Umbilical cord (tissue), 2 donors: ENCODE results near the gene MIGA2. TPM values are rescaled to one million over a fixed set of nuclear protein-coding genes. Genes with fewer than 3 reads are reported as not detected.
"Not testable (repeated sequence)": the region's sequence is repeated elsewhere in the genome, so short reads cannot be mapped to it uniquely, and the experiment has no call there.

Source experiments
- DNase-seq: peaks from one replicate; pipeline ENCODE4 v3.0.0-alpha.2; 2015; ENCODE audit warnings: low spot score
- total RNA-seq: library from RNA; depleted of rRNA; stranded (reverse); fragments of >200 nt; gene quantifications from one replicate; pipeline ENCODE4 v1.2.3, GENCODE V29; 2014; ENCODE audit warnings: low replicate concordance; ENCODE audit not compliant: insufficient read depth

MIGA2 gene
- total RNA-seq, 1 donor from 2014 or later = 9.1 TPM

- DNase-seq = no peak
Observed at GRCh38 chr9:129011170-129011569, 25.3 kb upstream of the MIGA2 start.

GRCh38 chr9:129011761-129012181 is 24.7 kb upstream of the MIGA2 start:
- DNase-seq = no peak

- DNase-seq = no peak
Observed at GRCh38 chr9:129012343-129012742, 24.1 kb upstream of the MIGA2 start.

GRCh38 chr9:129012893-129013448 is 23.5 kb upstream of the MIGA2 start:
- no peak for DNase-seq

GRCh38 chr9:129013674-129014073 is 22.8 kb upstream of the MIGA2 start:
- DNase-seq = no peak

GRCh38 chr9:129014124-129014523 is 22.3 kb upstream of the MIGA2 start:
- DNase-seq = no peak

GRCh38 chr9:129014608-129015007 is 21.8 kb upstream of the MIGA2 start:
- no peak for DNase-seq

- DNase-seq = no peak
Observed at GRCh38 chr9:129021091-129021490, 15.3 kb upstream of the MIGA2 start.

GRCh38 chr9:129022037-129022436 is 14.4 kb upstream of the MIGA2 start:
- no peak for DNase-seq

GRCh38 chr9:129023036-129023907 is 13.2 kb upstream of the MIGA2 start:
- peak; percentile 80 for DNase-seq

GRCh38 chr9:129023908-129024233 is 12.6 kb upstream of the MIGA2 start:
- DNase-seq = no peak

GRCh38 chr9:129026442-129027223 is 9.8 kb upstream of the MIGA2 start:
- DNase-seq = peak; percentile 62

GRCh38 chr9:129027224-129027684 is 9.2 kb upstream of the MIGA2 start:
- no peak for DNase-seq

GRCh38 chr9:129027685-129028191 is 8.7 kb upstream of the MIGA2 start:
- DNase-seq = peak; percentile 45

- DNase-seq = peak; percentile 94
Observed at GRCh38 chr9:129028192-129028966, 8.0 kb upstream of the MIGA2 start, which contains the start of gene SH3GLB2. Gene SH3GLB2 (minus strand): TSS chr9:129028331. CDS start chr9:129028154, 177 bp downstream.

GRCh38 chr9:129030191-129030590 is 6.2 kb upstream of the MIGA2 start:
- DNase-seq = no peak

GRCh38 chr9:129031514-129031913 is 4.9 kb upstream of the MIGA2 start:
- DNase-seq = no peak

- DNase-seq = no peak
Observed at GRCh38 chr9:129032541-129033159, 3.8 kb upstream of the MIGA2 start.

GRCh38 chr9:129033216-129033615 is 3.2 kb upstream of the MIGA2 start:
- DNase-seq = no peak

- DNase-seq = not testable (repeated sequence)
Observed at GRCh38 chr9:129035838-129036237, 588 bp upstream of the MIGA2 start.
